Articular chondrocyte of knee joint (primary cell): ENCODE measurements around the gene NUDT19. TPM values are rescaled to one million over a fixed set of nuclear protein-coding genes. Genes with fewer than 3 reads are reported as not detected.

Experiments
- small RNA-seq: library from RNA; depleted of rRNA; stranded (forward); fragments of <200 nt; gene quantifications from one replicate; pipeline ENCODE3, GENCODE V24; 2012
- total RNA-seq: library from RNA; depleted of rRNA; stranded (reverse); fragments of >200 nt; gene quantifications from 2 replicates; pipeline ENCODE4 v1.2.3, GENCODE V29; 2012

Gene NUDT19
- 11.8 and 13.6 TPM in 2 replicates for total RNA-seq

DNA sequence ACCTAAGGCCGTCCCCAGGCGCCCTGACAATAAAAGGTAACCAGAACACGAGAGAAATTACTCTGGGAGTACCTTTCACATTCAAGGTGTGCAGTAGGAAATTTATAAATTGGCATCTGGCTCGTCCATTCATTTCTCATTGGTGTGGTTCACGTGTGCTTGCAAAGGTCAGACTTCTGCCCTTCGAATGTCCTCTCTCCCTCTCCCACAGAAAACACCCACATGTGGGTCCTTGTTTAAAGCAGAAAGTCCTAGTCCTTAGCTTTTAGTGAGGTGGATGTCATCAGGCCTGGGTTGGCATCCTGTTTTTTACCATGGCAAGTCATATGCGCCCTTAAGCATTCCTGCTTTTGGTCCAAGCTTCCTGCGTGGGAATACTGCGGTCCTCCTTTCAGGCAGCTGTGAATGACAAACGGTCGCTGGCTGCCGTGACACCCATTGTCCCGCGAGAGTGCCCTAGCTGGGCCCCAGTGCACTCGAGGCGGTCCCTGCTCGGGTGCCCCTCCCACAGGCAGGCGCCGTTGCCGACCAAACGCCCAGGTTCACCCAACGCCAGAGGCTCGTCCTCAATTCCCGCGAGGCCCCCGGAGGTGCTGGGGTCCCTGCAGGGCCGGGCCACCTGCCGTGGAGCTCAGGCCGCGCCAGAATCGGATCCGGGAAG lies at the start of gene NUDT19:
Gene NUDT19, plus strand, starts transcription at position 531 of the 661 bp plus-strand sequence. CDS start 140 bp downstream, outside the sequence.

DNA sequence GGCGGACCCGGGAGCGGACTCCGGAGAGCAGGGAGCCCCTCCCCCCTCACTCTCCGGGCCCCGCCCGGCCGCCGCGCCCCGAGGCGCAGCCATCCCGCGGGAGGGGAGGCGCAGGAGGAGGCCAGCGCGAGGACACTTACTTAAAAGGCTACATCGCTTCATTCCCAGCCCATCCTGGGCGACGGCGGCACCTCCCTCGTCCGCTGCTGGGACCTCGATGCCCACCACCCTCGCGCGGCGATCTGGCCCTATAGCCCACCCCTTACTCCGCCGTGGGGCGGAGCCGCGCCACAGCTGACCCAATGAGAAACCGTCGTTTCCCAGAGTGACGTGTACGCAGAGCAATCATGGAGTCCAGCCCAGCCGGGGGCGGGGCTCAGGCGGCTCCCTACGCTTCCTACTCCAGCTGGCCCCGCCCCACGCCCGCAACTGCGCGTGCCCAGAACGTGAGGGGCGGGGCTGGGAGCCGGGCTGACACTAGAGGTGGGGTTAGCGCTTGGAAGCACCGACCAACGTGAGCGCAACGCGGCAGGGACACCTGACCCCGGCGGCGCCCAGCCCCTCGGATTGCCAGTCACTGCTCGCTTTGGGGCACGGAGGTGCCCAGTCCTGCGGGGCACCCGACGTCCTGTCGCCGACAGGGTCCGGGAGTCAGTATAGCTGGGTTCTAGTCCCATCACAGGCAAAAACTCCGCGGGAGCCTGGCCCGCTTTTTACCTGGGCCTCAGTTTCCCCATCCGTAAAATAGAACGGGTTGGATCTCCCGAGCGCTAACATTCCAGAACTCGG lies 16.5 kb upstream of the NUDT19 start, which contains the start of gene ANKRD27:
Gene ANKRD27, minus strand, starts transcription at position 250 of the 789 bp plus-strand sequence. CDS start 16,165 bp downstream, outside the sequence.

DNA sequence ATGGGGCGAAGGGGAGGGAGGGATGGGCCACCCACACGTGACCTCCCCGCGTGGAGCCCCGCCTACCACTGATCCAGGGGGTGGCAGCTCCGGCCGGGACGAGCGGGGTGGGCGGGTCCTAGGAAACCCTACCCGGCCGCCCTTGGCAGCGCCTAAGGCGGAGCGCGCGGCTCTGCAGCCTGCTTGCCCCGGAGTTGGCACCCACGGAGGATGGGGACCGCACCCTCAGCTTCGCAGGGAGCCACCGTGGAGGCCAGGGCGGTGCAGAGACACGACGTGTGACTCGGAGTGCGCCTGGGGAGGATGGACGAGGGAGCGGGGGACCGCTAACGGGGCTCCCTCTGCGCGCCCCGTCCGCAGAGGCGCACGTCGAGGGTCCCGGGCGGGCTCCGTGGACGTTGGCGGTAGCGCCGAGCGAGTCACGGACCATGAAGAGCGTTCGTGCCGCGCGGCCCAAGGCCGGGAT lies 15.9 kb upstream of the NUDT19 start, which contains the start of gene RGS9BP:
Gene RGS9BP, plus strand, starts transcription at position 129 of the 466 bp plus-strand sequence. CDS start 416 bp downstream, outside the sequence.

DNA sequence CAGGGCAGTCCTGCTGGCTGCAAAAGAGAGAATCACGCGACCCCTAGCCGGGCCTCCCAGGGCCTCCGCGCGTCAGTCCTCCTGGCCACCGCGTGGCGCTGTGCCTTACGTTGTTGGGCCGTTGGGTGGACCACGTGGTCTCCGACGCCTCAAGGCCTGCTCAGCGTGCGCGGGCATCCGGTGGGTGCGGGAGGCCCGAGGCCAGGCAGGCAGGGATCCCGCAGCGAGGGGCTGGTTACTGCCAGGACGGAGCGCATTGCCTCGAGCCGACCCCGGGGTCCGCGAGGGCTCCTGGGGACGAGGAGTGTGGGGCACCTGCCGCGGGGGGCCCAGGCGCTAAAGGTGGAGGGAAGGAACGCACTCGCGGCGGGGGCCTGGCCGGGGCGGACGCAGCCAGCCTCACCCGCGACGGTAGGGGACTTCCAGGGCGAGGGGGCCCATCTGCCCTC lies 28.0 kb downstream of the NUDT19 start, which contains the start of gene TDRD12:
Gene TDRD12, plus strand, starts transcription at position 157 of the 449 bp plus-strand sequence. CDS start 306 bp downstream, outside the sequence.

Small RNAs within 50 kb of the gene (small RNA-seq; reads per million reads assigned to genes)
- gene RN7SL789P, result not detected

Other genes starting within 250 kb of the NUDT19 start
- gene PDCD5, start 110.6 kb upstream of the NUDT19 start, total RNA-seq, result 92.6 and 99.8 TPM in 2 replicates
- 27.4 and 29.6 TPM in 2 replicates for gene ANKRD27, start 16.6 kb upstream of the NUDT19 start, total RNA-seq
- 0.11 and 0.26 TPM in 2 replicates for gene RGS9BP, start 16.0 kb upstream of the NUDT19 start, total RNA-seq
- 0.26 and 1.4 TPM in 2 replicates for gene TDRD12, start 27.9 kb downstream of the NUDT19 start, total RNA-seq
- 0.26 and 0.32 TPM in 2 replicates for gene SLC7A9, start 177.9 kb downstream of the NUDT19 start, total RNA-seq